ENCODE measurements around the gene NAGK. TPM values are rescaled to one million over a fixed set of nuclear protein-coding genes. Genes with fewer than 3 reads are reported as not detected.

NAGK gene
- polyA plus RNA-seq, 2 donors, result 356 to 374 TPM

GRCh38 chr2:71067567-71068217 is 756 bp upstream of the NAGK start:
- H3K4me3 ChIP-seq (ENCODE audit: low read depth in 1 of 2, low read length in 2 of 2), result peak overlapping the region; percentile 74 to 84
- H3K36me3 ChIP-seq (ENCODE audit: control insufficient read depth in 2 of 2, insufficient read depth in 2 of 2, low read length in 1 of 2), result peaks cover 1 to 4% of the 10 kb centered on the region in 2 donors
- peak overlapping the region; percentile 92 to 99 for H3K27ac ChIP-seq (ENCODE audit: low read depth in 2 of 2, low read length in 1 of 2)
- H3K4me1 ChIP-seq (ENCODE audit: control insufficient read depth in 2 of 2, insufficient read depth in 2 of 2, low read length in 1 of 2), result peaks cover 7 to 29% of the 10 kb centered on the region in 2 donors
- 4% methylated on average over 26 of the region's 26 CpGs for WGBS, 2 donors
- H3K9me3 ChIP-seq (ENCODE audit: control insufficient read depth in 2 of 2, insufficient read depth in 1 of 2, low read depth in 1 of 2, low read length in 1 of 2), result no peaks in the 10 kb centered on the region
- H3K27me3 ChIP-seq (ENCODE audit: control insufficient read depth in 1 of 2, insufficient read depth in 2 of 2, low read length in 2 of 2), result no peaks in the 10 kb centered on the region

DNA sequence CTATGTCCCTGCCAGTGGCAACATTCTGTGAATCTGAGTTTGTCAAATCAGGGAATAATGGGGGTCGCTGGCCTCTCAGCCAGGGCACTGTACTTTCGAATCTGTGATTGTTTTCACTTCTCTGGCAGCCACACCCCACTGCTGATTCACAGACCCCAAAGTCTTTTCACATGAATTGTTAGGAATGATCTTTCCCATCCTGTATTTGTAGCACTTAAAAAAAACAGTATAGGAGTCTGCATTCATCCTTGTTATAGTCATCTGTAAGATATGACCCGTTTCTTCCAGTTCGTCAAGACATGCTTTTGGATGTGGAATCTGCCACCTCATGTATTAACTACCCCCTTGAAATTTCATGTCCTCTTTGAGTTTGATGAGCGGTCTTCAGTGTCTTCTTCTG is 928 bp downstream of the NAGK start:
- WGBS, 2 donors, result 36 to 40% methylated on average over 5 of the region's 5 CpGs
- H3K4me1 ChIP-seq (ENCODE audit: control insufficient read depth in 2 of 2, insufficient read depth in 2 of 2, low read length in 1 of 2), result peaks cover 9 to 25% of the 10 kb centered on the region in 2 donors

DNA sequence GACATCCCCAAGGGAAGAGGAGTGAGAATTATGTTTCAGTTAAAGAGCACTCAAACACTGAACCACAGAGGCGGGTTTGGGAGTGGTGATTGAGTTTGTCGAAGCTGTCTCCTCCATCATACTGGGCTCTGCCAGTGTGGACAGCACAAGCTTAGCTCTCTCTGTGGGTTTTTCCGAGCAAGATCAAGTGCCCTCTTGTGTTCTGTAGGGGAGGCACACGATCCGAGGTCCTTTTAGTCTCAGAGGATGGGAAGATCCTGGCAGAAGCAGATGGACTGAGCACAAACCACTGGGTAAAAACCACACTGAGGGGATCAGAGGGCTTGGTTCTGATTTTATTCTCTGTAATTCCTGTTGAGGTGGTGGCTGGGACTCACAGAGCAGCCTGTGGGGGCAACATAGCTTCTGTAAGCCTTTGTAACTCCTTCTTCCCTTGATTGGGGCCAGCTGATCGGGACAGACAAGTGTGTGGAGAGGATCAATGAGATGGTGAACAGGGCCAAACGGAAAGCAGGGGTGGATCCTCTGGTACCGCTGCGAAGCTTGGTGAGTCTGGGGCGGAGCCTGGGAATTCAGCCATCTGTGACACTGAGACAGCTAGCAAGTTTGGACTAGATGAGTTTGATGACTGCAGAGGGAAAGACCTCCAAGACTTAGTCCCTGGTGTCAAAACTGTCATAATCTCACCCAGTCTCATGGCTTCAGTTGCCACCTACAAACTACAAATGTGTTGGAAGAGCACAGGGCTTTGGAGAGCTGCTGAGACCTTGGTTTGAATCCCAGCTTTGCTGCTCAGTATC is 2.0 kb downstream of the NAGK start:
- Histone ChIP-seq H3K4me3 (ENCODE audit: low read depth in 1 of 2, low read length in 2 of 2) (peak overlapping the region in 1 of 2 donors; percentile 84), H3K27ac (ENCODE audit: low read depth in 2 of 2, low read length in 1 of 2) (peak overlapping the region; percentile 90 to 95), H3K27me3 (ENCODE audit: control insufficient read depth in 1 of 2, insufficient read depth in 2 of 2, low read length in 2 of 2) (no peaks in the 10 kb centered on the region), H3K4me1 (ENCODE audit: control insufficient read depth in 2 of 2, insufficient read depth in 2 of 2, low read length in 1 of 2) (peaks cover 9 to 24% of the 10 kb centered on the region in 2 donors), H3K36me3 (ENCODE audit: control insufficient read depth in 2 of 2, insufficient read depth in 2 of 2, low read length in 1 of 2) (peaks cover 8 to 12% of the 10 kb centered on the region in 2 donors), H3K9me3 (ENCODE audit: control insufficient read depth in 2 of 2, insufficient read depth in 1 of 2, low read depth in 1 of 2, low read length in 1 of 2) (no peaks in the 10 kb centered on the region)
- 37 to 38% methylated on average over 10 of the region's 10 CpGs for whole genome bisulfite sequencing, 2 donors

More for the DNA sequence above, 928 bp downstream of the NAGK start:
- H3K27ac ChIP-seq (ENCODE audit: low read depth in 2 of 2, low read length in 1 of 2), result peak overlapping the region; percentile 91 to 99
- H3K27me3 ChIP-seq (ENCODE audit: control insufficient read depth in 1 of 2, insufficient read depth in 2 of 2, low read length in 2 of 2), result no peaks in the 10 kb centered on the region
- peaks cover 8 to 11% of the 10 kb centered on the region in 2 donors for H3K36me3 ChIP-seq (ENCODE audit: control insufficient read depth in 2 of 2, insufficient read depth in 2 of 2, low read length in 1 of 2)
- H3K9me3 ChIP-seq (ENCODE audit: control insufficient read depth in 2 of 2, insufficient read depth in 1 of 2, low read depth in 1 of 2, low read length in 1 of 2), result no peaks in the 10 kb centered on the region
- H3K4me3 ChIP-seq (ENCODE audit: low read depth in 1 of 2, low read length in 2 of 2), result peak overlapping the region; percentile 74 to 84

DNA sequence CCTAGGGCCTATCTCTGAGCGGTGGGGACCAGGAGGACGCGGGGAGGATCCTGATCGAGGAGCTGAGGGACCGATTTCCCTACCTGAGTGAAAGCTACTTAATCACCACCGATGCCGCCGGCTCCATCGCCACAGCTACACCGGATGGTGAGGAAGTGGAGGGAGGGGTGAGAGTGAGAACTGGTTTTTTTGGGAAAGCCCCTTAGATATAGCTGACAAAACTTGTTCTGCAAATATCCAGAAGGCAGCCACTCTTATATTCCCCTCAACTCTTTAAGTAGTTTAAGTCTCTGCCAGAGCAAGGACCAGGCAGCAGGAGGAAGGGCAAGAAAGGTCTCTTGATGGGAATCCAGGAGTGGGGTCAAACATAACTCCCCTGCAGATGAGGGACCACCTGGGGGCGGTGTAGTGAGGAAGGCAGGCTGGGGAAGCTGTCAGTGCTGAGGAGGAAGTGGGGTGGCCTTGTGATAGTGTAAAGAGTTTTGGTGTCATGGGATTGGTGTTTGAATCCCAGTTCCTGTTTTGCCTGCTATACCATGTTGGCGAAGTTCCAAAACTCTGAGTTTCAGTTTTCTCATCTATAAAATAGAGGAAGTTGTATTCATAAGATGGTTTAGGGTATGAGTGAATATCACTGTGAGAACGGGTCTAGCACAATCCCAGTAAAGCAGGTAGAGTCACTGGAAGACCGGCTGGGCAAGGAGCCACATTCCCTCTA is 3.4 kb downstream of the NAGK start:
- Histone ChIP-seq H3K4me3 (ENCODE audit: low read depth in 1 of 2, low read length in 2 of 2) (peak overlapping the region in 1 of 2 donors; percentile 28), H3K36me3 (ENCODE audit: control insufficient read depth in 2 of 2, insufficient read depth in 2 of 2, low read length in 1 of 2) (peaks cover 14 to 21% of the 10 kb centered on the region in 2 donors), H3K27ac (ENCODE audit: low read depth in 2 of 2, low read length in 1 of 2) (peak overlapping the region; percentile 90 to 96), H3K9me3 (ENCODE audit: control insufficient read depth in 2 of 2, insufficient read depth in 1 of 2, low read depth in 1 of 2, low read length in 1 of 2) (no peaks in the 10 kb centered on the region), H3K4me1 (ENCODE audit: control insufficient read depth in 2 of 2, insufficient read depth in 2 of 2, low read length in 1 of 2) (peaks cover 9 to 24% of the 10 kb centered on the region in 2 donors), H3K27me3 (ENCODE audit: control insufficient read depth in 1 of 2, insufficient read depth in 2 of 2, low read length in 2 of 2) (no peaks in the 10 kb centered on the region)
- 41 to 47% methylated on average over 14 of the region's 14 CpGs for WGBS, 2 donors

DNA sequence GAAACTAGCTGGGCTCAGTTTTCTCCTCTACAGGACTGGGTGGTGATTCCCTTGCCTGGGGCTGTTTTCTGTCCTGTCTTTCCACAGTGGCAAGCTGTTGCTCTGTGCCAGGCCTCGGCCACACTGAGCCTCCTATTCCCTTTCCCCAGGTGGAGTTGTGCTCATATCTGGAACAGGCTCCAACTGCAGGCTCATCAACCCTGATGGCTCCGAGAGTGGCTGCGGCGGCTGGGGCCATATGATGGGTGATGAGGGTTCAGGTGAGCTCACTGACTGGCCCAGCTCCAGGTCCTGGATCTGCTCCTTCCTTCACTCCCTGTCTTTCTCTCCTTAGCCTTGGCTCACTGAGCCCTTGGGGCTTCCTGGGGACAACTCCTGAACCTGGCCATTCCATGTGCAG is 4.0 kb downstream of the NAGK start:
- peak overlapping the region; percentile 90 to 96 for H3K27ac ChIP-seq (ENCODE audit: low read depth in 2 of 2, low read length in 1 of 2)

GRCh38 chr2:71073475-71073874 is 5.0 kb downstream of the NAGK start:
- H3K9me3 ChIP-seq (ENCODE audit: control insufficient read depth in 2 of 2, insufficient read depth in 1 of 2, low read depth in 1 of 2, low read length in 1 of 2), result no peaks in the 10 kb centered on the region
- no peak overlapping the region for H3K4me3 ChIP-seq (ENCODE audit: low read depth in 1 of 2, low read length in 2 of 2)
- peak overlapping the region; percentile 82 to 90 for H3K27ac ChIP-seq (ENCODE audit: low read depth in 2 of 2, low read length in 1 of 2)
- no peaks in the 10 kb centered on the region for H3K27me3 ChIP-seq (ENCODE audit: control insufficient read depth in 1 of 2, insufficient read depth in 2 of 2, low read length in 2 of 2)
- H3K36me3 ChIP-seq (ENCODE audit: control insufficient read depth in 2 of 2, insufficient read depth in 2 of 2, low read length in 1 of 2), result peaks cover 18 to 32% of the 10 kb centered on the region in 2 donors
- peaks cover 9 to 21% of the 10 kb centered on the region in 2 donors for H3K4me1 ChIP-seq (ENCODE audit: control insufficient read depth in 2 of 2, insufficient read depth in 2 of 2, low read length in 1 of 2)
- 87 to 92% methylated on average over 8 of the region's 8 CpGs for WGBS, 2 donors

More for the DNA sequence above, 4.0 kb downstream of the NAGK start:
- no peak overlapping the region for H3K4me3 ChIP-seq (ENCODE audit: low read depth in 1 of 2, low read length in 2 of 2)
- peaks cover 14 to 24% of the 10 kb centered on the region in 2 donors for H3K36me3 ChIP-seq (ENCODE audit: control insufficient read depth in 2 of 2, insufficient read depth in 2 of 2, low read length in 1 of 2)
- WGBS, 2 donors, result 58 to 62% methylated on average over 4 of the region's 4 CpGs
- no peaks in the 10 kb centered on the region for H3K9me3 ChIP-seq (ENCODE audit: control insufficient read depth in 2 of 2, insufficient read depth in 1 of 2, low read depth in 1 of 2, low read length in 1 of 2)
- peaks cover 9 to 23% of the 10 kb centered on the region in 2 donors for H3K4me1 ChIP-seq (ENCODE audit: control insufficient read depth in 2 of 2, insufficient read depth in 2 of 2, low read length in 1 of 2)
- H3K27me3 ChIP-seq (ENCODE audit: control insufficient read depth in 1 of 2, insufficient read depth in 2 of 2, low read length in 2 of 2), result no peaks in the 10 kb centered on the region

DNA sequence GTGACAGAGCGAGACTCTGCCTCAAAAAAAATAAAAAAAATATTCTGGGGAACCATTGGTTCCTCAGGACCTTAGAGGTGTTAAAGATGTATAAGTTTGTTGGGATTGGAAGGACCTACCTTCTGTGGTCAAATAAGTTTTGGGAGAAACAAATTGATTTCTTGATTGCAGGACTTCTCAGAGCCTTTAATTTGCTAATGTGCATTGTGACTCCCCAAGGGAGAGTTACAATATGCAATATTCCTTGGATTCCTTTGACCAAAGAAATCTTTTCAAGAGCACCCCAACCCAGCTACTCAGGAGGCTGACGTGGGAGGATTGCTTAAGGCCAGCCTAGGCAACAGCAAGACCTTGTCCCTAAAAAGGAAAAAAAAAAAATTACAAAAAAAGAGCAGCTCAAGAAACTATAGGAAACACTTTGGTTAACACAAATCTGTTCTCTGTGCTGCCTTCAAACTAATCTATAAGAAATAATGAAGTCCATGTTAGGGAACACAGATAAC is 6.5 kb downstream of the NAGK start:
- whole genome bisulfite sequencing, 2 donors, result 96% methylated on average over 2 of the region's 2 CpGs
- no peak overlapping the region for H3K4me3 ChIP-seq (ENCODE audit: low read depth in 1 of 2, low read length in 2 of 2)
- no peaks in the 10 kb centered on the region for H3K9me3 ChIP-seq (ENCODE audit: control insufficient read depth in 2 of 2, insufficient read depth in 1 of 2, low read depth in 1 of 2, low read length in 1 of 2)
- no peaks in the 10 kb centered on the region for H3K27me3 ChIP-seq (ENCODE audit: control insufficient read depth in 1 of 2, insufficient read depth in 2 of 2, low read length in 2 of 2)
- peaks cover 18 to 34% of the 10 kb centered on the region in 2 donors for H3K36me3 ChIP-seq (ENCODE audit: control insufficient read depth in 2 of 2, insufficient read depth in 2 of 2, low read length in 1 of 2)
- H3K27ac ChIP-seq (ENCODE audit: low read depth in 2 of 2, low read length in 1 of 2), result no peak overlapping the region
- peaks cover 6 to 21% of the 10 kb centered on the region in 2 donors for H3K4me1 ChIP-seq (ENCODE audit: control insufficient read depth in 2 of 2, insufficient read depth in 2 of 2, low read length in 1 of 2)

DNA sequence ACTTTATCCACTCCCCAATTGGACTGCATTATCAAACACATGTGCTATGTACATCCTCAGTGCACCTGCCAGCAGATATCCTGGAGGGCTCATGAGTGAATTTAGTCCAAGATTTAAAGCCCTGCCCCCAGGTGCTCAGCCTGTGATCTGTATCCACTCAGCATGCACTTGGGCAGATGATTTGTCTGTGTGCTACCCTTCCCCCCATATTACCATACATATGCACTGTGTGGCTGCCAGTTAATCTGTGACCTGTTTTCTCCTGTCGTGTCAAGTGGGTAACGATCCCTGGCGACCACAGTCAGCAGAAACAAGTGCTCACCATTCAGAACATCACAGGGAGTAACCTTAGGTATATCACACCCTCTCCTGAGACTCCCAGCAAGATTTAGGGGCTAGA is 10.2 kb downstream of the NAGK start:
- 71 to 76% methylated on average over 3 of the region's 3 CpGs for WGBS, 2 donors
- H3K4me3 ChIP-seq (ENCODE audit: low read depth in 1 of 2, low read length in 2 of 2), result no peak overlapping the region
- H3K27ac ChIP-seq (ENCODE audit: low read depth in 2 of 2, low read length in 1 of 2), result no peak overlapping the region
- no peaks in the 10 kb centered on the region for H3K9me3 ChIP-seq (ENCODE audit: control insufficient read depth in 2 of 2, insufficient read depth in 1 of 2, low read depth in 1 of 2, low read length in 1 of 2)
- H3K4me1 ChIP-seq (ENCODE audit: control insufficient read depth in 2 of 2, insufficient read depth in 2 of 2, low read length in 1 of 2), result no peaks in the 10 kb centered on the region
- H3K27me3 ChIP-seq (ENCODE audit: control insufficient read depth in 1 of 2, insufficient read depth in 2 of 2, low read length in 2 of 2), result no peaks in the 10 kb centered on the region
- peaks cover 10 to 30% of the 10 kb centered on the region in 2 donors for H3K36me3 ChIP-seq (ENCODE audit: control insufficient read depth in 2 of 2, insufficient read depth in 2 of 2, low read length in 1 of 2)

Data from esophagus (tissue), 2 donors.